HepG2 (cell line): ENCODE data around the gene LGI4.

Experiments
- CTCF ChIP-seq: sonication (generic); formaldehyde crosslinking; IDR thresholded peaks from 2 replicates; pipeline ENCODE4 v1.5.0; 2020; ENCODE audit warnings: mild to moderate bottlenecking, missing genetic modification reagents, moderate library complexity
- IRX3 ChIP-seq: sonication (generic); formaldehyde crosslinking; IDR thresholded peaks from 2 replicates; pipeline ENCODE4 v1.8.1; 2023; ENCODE audit warnings: mild to moderate bottlenecking, low read depth, missing genetic modification reagents, borderline replicate concordance
- MTA3 ChIP-seq: sonication (generic); formaldehyde crosslinking; IDR thresholded peaks from 2 replicates; pipeline ENCODE4 v1.4.0; 2020; ENCODE audit warnings: missing genetic modification reagents
- POGZ ChIP-seq: sonication (generic); formaldehyde crosslinking; IDR thresholded peaks from 2 replicates; pipeline ENCODE4 v1.4.0; 2020; ENCODE audit warnings: mild to moderate bottlenecking, missing genetic modification reagents
- POLR2A ChIP-seq, 2 experiments: IDR thresholded peaks; 2 replicates each; pipeline ENCODE4 v1.6.1; 2011; ENCODE audit warnings: low read depth in 2 of 2, low read length in 2 of 2, mild to moderate bottlenecking in 1 of 2, moderate library complexity in 1 of 2; ENCODE audit not compliant: insufficient read depth in 1 of 2
- RERE ChIP-seq: IDR thresholded peaks from 2 replicates; pipeline ENCODE4 v1.6.1; 2016; ENCODE audit warnings: low read depth, missing genetic modification reagents, missing compliant biosample characterization
- SOX6 ChIP-seq, 2 experiments: fragments of 450-650 bp in 1 of 2; sonication (generic) in 1 of 2; formaldehyde crosslinking in 1 of 2; IDR thresholded peaks; 2 replicates each; pipeline versions ENCODE4 v1.4.0 to v1.6.1; 2017 to 2020; ENCODE audit warnings: antibody characterized with exemption in 1 of 2, mild to moderate bottlenecking in 1 of 2, missing genetic modification reagents in 1 of 2
- STAG1 ChIP-seq: sonication (generic); formaldehyde crosslinking; IDR thresholded peaks from 2 replicates; pipeline ENCODE4 v1.4.0; 2020; ENCODE audit warnings: missing genetic modification reagents
- THAP7 ChIP-seq: sonication (generic); formaldehyde crosslinking; IDR thresholded peaks from 2 replicates; pipeline ENCODE4 v1.8.1; 2023; ENCODE audit warnings: mild to moderate bottlenecking, missing genetic modification reagents
- ZNF18 ChIP-seq: sonication (generic); formaldehyde crosslinking; IDR thresholded peaks from 2 replicates; pipeline ENCODE4 v1.8.0; 2022; ENCODE audit warnings: mild to moderate bottlenecking, missing genetic modification reagents; ENCODE audit not compliant: insufficient replicate concordance

- TF ChIP-seq THAP7 (CRISPR knock-in tag) (no peak), STAG1 (CRISPR knock-in tag) (no peak), POLR2A (IDR thresholded peaks at IDR 0.05; ENCODE audit: insufficient read depth in 1 of 2, low read depth in 2 of 2, low read length in 2 of 2) (no peak), CTCF (CRISPR knock-in tag) (no peak), RERE (no peak), POGZ (CRISPR knock-in tag) (no peak), ZNF18 (CRISPR knock-in tag) (no peak), SOX6 (IDR thresholded peaks at IDR 0.05) (no peak), SOX6 (CRISPR knock-in tag; IDR thresholded peaks at IDR 0.05) (no peak), MTA3 (CRISPR knock-in tag) (no peak), IRX3 (CRISPR knock-in tag) (no peak)
Measured at GRCh38 chr19:35156673-35157014, 21.8 kb upstream of the LGI4 start.
